ENCODE results near the gene KDM2A.
"Not testable (repeated sequence)": the region's sequence is repeated elsewhere in the genome, so short reads cannot be mapped to it uniquely, and the experiment has no call there.

KDM2A gene

GRCh38 chr11:67117672-67118180 is 1.3 kb upstream of the KDM2A start:
- peak; percentile 12 for DNase-seq (ENCODE audit: low read depth)

DNA sequence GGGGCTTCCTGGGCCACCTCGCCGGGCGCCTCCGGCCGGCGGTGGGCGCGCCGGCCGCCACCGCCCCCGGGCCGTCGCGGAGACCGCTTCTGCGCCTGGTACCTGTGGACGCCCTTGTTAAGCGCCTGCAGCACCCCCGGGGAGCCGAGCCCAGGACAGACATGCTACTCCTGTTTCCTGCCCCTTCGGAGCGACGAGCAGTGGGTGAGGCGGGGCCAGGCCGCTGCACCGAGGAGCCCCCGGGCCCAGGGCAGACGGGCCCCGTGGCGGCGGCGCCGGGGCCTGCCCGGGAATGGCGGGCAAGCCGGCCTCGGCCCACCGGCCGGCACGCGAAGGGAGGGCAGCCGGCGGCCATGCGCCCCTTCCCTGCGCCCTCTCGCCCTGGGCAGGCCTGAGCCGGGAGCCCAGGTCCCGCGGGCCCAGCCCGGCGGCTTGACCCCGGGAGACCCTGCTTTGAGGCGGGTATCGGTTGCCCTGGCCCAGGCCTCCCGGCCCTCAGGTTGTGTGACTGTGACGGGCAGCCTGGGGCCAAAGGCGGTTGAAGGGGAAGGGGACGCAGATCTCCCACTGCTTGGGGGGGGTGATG is 789 bp upstream of the KDM2A start:
- DNase-seq (ENCODE audit: low read depth), result peak; percentile 44

DNA sequence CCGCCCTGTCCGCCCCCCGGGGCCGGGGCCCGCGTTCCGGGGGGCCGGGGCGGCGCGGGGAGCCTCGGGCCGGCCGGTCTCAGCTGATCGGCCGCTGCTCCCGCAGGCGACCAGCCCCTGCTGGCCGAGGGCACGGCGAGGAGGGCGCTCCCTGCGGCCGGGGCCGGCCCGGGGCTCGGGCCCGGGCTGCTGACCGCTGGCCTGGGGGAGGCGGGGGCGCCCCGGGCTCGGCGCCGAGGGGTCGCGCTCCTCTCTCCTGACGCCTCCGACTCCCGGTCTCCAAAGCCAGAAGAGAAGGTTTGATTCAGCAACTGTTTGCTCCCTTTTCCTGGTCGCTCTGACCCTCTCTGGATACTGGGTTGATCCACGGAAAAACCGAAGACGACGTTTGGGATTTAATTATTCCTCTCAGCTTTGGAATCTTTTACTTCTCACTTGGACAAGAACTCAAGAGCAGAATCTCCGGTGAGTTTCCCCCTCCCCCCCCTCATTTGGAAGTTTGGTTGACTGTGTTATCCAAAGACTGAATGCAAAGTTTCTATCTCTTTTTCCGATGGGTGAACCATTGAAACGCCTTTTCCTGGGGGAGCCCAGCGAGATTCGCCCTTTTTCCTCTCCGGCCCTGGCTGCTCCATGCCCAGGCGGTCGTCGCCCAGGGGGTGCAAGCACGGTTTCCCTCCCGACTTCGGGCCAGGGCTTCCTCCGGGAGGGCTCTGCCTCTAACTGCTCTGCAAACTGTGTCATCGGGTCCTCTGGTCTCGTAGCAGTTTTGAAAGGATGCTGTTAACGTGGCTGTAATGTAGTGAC is 725 bp downstream of the KDM2A start:
- no peak for DNase-seq (ENCODE audit: low read depth)

- DNase-seq (ENCODE audit: low read depth), result no peak
These were observed 1.4 kb downstream of the KDM2A start for GRCh38 chr11:67120456-67120855.

DNA sequence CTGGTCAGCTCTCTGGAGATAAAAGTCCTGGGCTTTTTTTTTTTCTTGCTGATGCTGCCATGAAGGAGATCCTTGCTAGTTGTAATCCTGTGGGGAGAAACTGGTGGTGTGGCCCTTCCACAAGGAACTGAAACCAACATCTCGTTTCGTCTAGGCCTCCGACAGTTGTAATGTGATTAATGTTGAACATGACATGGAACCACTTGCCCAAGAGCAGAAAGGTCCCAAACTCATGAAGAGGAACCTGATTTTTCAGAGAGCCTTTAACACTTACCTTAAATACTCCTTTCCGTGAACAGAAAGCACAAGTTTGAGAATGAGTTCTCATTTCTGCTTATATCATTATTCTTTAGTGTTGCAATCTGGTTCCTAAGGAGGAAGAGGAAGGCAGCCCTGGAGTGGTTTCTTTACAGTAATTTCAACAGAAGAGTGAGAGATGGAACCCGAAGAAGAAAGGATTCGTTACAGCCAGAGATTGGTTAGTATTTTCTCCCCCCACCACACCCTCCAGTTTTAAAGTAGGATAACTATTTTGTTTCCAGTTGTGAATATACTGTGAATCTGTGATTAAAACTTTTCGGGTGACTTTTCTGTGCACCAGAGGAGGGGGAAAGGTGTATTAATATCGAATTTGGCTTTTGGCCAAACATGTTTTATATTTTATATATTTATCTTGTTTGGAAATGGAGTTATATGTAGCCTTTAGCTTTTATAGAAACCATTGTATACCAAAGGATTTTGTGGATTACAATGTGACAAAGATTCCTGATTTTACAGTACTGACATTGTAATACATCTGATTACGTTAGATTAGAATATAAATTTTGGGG is 2.0 kb downstream of the KDM2A start:
- DNase-seq (ENCODE audit: low read depth), result no peak

DNA sequence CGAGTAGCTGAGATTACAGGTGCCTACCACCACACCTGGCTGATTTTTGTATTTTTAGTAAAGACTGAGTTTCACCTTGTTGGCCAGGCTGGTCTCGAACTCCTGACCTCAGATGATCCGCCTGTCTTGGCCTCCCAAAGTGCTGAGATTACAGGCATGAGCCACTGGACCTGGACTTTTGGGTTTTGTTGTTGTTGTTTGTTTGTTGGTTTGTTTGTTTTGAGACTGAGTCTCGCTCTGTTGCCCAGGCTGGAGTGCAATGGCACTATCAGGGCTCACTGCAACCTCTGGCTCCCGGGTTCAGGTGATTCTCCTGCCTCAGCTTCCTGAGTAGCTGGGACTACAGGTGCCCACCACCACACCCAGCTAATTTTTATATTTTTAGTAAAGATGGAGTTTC is 4.7 kb downstream of the KDM2A start:
- not testable (repeated sequence) for DNase-seq (ENCODE audit: low read depth)

GRCh38 chr11:67126243-67126642 is 7.2 kb downstream of the KDM2A start:
- not testable (repeated sequence) for DNase-seq (ENCODE audit: low read depth)

- DNase-seq (ENCODE audit: low read depth), result no peak
These were observed 7.9 kb downstream of the KDM2A start for GRCh38 chr11:67126986-67127385.

- DNase-seq (ENCODE audit: low read depth), result not testable (repeated sequence)
These were observed 11.8 kb downstream of the KDM2A start for GRCh38 chr11:67130861-67131260.

DNA sequence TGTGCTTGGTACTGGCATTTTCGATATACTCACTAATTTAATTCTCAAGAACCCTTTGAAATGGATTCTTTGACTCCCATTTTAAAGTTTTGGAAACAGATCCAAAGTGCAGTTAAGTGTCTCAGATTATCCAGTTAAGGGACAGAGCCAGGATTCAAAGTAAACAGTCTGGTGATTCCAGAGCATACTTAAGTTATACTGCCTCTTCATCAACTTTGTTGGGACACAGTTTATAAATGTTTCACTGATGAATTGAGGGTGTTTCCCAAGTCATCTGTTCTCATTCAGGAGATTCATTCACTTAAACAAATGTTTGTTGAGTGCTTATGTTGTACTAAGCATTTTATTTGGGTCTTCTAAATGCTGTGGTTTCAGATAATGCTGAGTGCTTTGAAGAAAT is 17.1 kb downstream of the KDM2A start:
- DNase-seq (ENCODE audit: low read depth), result no peak

- DNase-seq (ENCODE audit: low read depth), result no peak
These were observed 19.9 kb downstream of the KDM2A start for GRCh38 chr11:67138922-67139321.

DNA sequence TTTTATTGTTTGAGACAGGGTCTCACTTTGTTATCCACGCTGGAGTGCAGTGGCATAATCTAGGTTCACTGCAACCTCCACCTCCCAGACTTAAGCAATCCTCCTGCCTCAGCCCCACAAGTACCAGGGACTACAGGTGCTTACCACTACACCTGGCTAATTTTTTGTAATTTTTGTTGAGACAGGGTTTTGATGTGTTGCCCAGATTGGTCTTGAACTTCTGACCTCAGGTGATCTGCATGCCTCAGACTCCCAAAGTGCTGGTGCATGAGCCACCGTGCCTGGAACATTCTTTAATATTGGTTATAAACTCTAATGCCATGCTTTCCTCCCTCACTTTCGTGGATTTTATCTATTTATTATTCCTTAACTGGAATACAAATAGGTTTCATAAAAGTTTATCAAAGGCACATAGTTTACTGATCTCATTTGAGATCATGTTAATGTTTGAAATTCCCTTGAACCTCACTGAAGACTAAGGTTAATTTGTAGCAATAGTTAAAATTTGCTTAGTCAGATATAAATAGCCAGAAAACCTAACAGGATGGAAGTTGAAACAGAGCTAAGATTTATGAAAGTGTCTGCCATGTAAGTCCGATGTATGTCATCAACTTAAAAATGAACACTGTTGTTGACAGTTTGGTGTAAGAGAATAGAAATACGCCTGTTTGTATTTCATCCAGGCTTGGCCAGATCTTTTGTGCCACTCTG is 27.6 kb downstream of the KDM2A start:
- no peak for DNase-seq (ENCODE audit: low read depth)

- no peak for DNase-seq (ENCODE audit: low read depth)
These were observed 34.9 kb downstream of the KDM2A start for GRCh38 chr11:67153971-67154370.

DNA sequence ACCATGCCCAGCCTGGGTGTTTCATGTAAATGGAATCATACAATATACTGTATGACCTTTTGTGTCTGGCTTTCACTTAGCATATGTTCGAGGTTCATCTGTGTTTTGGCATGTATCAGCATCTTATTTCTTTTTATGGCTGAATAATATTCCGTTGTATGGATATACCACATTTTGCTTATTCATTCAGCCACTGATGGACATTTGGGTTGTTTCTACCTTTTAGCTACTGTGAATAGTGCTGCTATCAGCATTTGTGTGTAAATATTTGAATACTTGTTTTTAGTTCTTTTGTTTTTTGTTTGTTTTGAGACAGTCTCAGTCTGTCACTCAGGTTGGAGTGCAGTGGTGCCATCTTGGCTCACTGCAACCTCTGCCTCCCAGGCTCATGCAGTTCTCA is 35.7 kb downstream of the KDM2A start:
- no peak for DNase-seq (ENCODE audit: low read depth)

GRCh38 chr11:67157691-67158090 is 38.6 kb downstream of the KDM2A start:
- no peak for DNase-seq (ENCODE audit: low read depth)

DNA sequence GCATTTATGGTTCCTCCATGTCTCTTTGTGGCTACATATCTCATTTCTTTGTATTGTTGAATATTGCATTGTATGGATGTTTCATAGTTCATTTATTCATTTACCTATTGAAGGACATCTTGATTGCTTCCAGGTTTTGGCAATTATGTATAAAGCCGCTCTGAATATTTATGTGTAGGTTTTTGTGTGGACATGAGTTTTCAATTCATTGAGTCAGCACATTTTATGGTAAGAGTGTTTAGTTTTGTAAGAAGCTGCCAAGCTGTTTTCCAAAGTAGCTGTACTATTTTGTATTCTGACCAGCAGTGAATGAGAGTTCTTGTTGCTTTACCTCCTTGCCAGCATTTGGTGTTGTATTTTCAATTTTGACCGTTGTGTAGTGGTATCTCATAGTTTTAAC is 39.2 kb downstream of the KDM2A start:
- no peak for DNase-seq (ENCODE audit: low read depth)

DNA sequence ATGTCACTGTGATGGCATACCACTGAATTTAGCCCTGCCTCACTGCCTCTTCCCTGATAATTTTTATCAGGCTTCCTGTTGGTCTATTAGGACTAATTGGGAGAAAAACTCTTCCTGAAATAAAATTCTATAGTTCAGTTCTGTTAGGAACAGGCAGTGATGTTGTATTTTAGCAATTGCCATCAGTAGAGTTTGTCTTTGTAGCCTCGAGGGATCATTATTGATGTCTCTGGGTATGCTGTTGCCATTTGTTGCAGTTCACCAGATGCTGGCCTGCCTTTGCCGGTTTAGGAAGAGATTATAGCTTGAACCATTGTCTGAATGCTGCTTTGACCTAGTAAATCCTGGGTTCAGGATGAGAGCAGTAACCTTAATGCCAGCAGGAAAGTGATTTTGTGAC is 41.0 kb downstream of the KDM2A start:
- no peak for DNase-seq (ENCODE audit: low read depth)

GRCh38 chr11:67160872-67161783 is 42.1 kb downstream of the KDM2A start:
- DNase-seq (ENCODE audit: low read depth), result no peak

DNA sequence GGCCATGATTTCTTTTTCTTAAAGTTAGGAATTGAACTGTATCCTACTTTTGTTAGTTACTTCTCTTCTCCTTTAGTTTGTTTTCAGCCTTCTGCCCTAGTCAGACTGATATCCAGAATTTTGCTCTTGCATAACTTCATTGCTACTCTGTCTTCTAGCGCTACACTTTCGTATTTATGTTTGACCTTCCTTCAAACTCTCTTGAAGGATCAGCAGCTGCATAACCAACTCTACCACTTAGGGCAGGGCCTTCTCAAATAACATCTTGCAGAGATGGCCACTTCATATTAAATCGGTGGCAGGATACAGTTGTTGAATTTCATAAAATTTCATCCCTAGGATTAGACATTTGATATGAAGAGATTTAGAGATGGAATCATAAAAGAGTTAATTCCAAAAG is 43.9 kb downstream of the KDM2A start:
- no peak for DNase-seq (ENCODE audit: low read depth)

DNA sequence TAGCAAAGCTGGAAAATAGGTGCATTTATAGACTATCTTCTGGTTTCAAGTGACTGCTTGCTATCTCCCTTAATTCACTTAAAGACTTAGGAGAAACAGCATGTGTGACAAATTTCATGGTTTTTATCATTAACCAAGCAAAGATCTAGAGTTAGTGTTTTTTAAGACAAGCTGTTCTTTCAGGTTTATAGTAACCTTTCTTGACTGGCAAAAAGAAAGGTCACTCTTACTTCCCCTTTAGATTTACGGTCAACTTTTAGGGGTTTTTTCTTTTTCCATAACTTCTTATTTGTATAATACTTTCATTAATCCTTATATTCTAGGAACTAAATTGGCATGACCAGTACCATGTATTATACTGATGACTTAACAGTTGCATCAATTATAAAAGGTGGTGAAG is 46.6 kb downstream of the KDM2A start:
- no peak for DNase-seq (ENCODE audit: low read depth)

GRCh38 chr11:67167091-67167490 is 48.0 kb downstream of the KDM2A start:
- no peak for DNase-seq (ENCODE audit: low read depth)
